Endodermal cell (in vitro differentiated cells): Measurements from ENCODE around the gene HPSE2. TPM values are rescaled to one million over a fixed set of nuclear protein-coding genes. Genes with fewer than 3 reads are reported as not detected.

Experiments
- DNase-seq: peaks from one replicate; pipeline ENCODE4 v3.0.0-alpha.2; 2017
- H3K27ac ChIP-seq: 2 replicates; pipeline ENCODE4 v1.5.1; 2013; ENCODE audit warnings: mild to moderate bottlenecking, low read depth, low read length, moderate library complexity
- H3K27me3 ChIP-seq: 2 replicates; pipeline ENCODE4 v1.6.1; 2013; ENCODE audit warnings: mild to moderate bottlenecking, low read length, moderate library complexity; ENCODE audit not compliant: insufficient read depth, control insufficient read depth, poor library complexity, severe bottlenecking
- H3K36me3 ChIP-seq: 2 replicates; pipeline ENCODE4 v1.7.0; 2013; ENCODE audit warnings: mild to moderate bottlenecking, low read length, moderate library complexity; ENCODE audit not compliant: control insufficient read depth, insufficient read depth
- H3K4me1 ChIP-seq: one replicate; pipeline ENCODE4 v1.7.0; 2013; ENCODE audit warnings: low read length; ENCODE audit not compliant: control insufficient read depth, insufficient read depth
- H3K4me3 ChIP-seq: 2 replicates; pipeline ENCODE4 v1.5.1; 2013; ENCODE audit warnings: mild to moderate bottlenecking, low read length, moderate library complexity
- H3K9ac ChIP-seq: 2 replicates; pipeline ENCODE4 v1.6.1; 2013; ENCODE audit warnings: mild to moderate bottlenecking, low read length, moderate library complexity; ENCODE audit not compliant: poor library complexity, severe bottlenecking; ENCODE audit errors: extremely low read depth
- H3K9me3 ChIP-seq: 2 replicates; pipeline ENCODE4 v1.6.1; 2013; ENCODE audit warnings: mild to moderate bottlenecking, low read length, moderate library complexity; ENCODE audit not compliant: control insufficient read depth
- H3K27ac Mint-ChIP-seq: 2 replicates; pipeline ENCODE4 v1.8.0; 2020; ENCODE audit warnings: mixed read lengths
- H3K27me3 Mint-ChIP-seq: 2 replicates; pipeline ENCODE4 v1.8.0; 2021; ENCODE audit warnings: mild to moderate bottlenecking, mixed read lengths; ENCODE audit not compliant: insufficient read depth
- H3K36me3 Mint-ChIP-seq: 2 replicates; pipeline ENCODE4 v1.8.0; 2020; ENCODE audit warnings: low read depth, mixed read lengths
- H3K4me1 Mint-ChIP-seq: 2 replicates; pipeline ENCODE4 v1.8.0; 2020; ENCODE audit warnings: mixed read lengths
- H3K4me3 Mint-ChIP-seq: 2 replicates; pipeline ENCODE4 v1.8.0; 2020; ENCODE audit warnings: mild to moderate bottlenecking, moderate library complexity, mixed read lengths
- H3K9me3 Mint-ChIP-seq: 2 replicates; pipeline ENCODE4 v1.8.0; 2020; ENCODE audit warnings: mild to moderate bottlenecking, mixed read lengths
- WGBS, 2 experiments: methylation state at CpG; one replicate each; pipeline versions ENCODE4 v1.1.5 to v1.1.7; 2013; ENCODE audit warnings: missing lambda C conversion rate in 2 of 2, mixed read lengths in 1 of 2; ENCODE audit not compliant: insufficient coverage in 1 of 2, insufficient read length in 1 of 2; 5-methylcytosine and 5-hydroxymethylcytosine counted together
- total RNA-seq, 2 donors: library from RNA; stranded (reverse); fragmentation: NEBNext Ultra II Directional in 1 of 2; extraction: Animal tissue kit (Norgen Biotek cat#: 25700) in 1 of 2; gene quantifications; 2 replicates in 1 of 2; 3 replicates in 1 of 2; pipeline ENCODE4 v1.2.1, GENCODE V29; 2021
- TF ChIP-seq, protein P1 (sequence below): fragments of 200-600 bp; sonication (generic); conservative IDR thresholded peaks from 2 replicates; pipeline ENCODE4 v1.5.0; 2021; ENCODE audit warnings: antibody characterized with exemption, mild to moderate bottlenecking

HPSE2 gene
- total RNA-seq, 2 donors from 2014 or later: 0.07 to 0.11 TPM

DNA sequence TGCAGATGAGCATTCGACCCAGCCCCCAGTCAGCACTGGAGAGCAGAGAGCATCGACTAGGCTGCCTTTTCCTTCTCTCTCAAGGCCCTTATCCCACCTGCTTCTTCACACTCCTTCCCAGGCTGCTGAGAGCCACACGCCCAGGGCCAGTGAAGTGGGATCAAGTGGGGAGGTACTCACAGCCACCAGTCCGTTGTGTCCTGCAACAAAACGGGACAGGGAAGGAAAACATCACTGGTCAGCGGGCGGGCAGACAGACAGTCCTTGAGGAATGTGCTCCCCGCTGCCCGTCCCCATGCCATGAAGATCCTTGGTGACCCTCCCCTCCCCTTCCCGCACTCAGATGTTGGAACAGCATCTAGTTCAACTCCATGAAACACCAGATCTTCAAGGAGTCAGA, 824.9 kb downstream of the HPSE2 start:
- H3K9me3 Mint-ChIP-seq: no peaks in the 10 kb centered on the region

DNA sequence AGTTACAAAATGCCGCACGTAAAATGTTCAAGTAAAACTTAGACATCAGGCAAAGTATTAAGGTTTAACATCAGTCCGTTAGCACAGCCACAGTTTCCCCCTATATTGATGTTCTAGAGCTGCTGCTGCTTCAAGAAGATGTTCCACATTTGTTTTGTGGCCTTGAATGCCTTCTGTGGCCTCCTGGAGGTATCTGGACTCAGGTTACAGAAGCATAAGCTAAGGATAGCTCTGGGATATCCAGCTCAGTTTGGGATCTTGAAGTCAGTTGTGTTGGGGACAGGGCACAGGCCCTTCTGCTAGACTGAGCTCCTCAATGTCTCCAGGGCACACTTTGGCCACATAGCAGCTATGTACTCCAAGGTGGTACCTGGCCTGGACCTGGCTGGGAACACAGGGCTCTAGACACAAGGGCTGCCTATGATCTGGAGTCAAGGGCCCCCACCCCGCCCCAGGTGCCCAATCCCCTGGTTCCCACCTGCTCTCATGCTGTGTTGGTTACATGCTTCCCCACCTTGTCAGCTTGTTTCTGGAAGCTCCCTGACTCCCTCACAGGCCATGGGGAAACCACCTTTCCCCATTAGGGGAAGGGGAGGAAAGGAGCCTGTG, 825.4 kb downstream of the HPSE2 start:
- DNase-seq: no peak
- no peaks in the 10 kb centered on the region for H3K27me3 Mint-ChIP-seq
- Histone ChIP-seq H3K27me3 (no peaks in the 10 kb centered on the region), H3K4me1 (no peaks in the 10 kb centered on the region), H3K27ac (no peak overlapping the region), H3K9ac (no peak overlapping the region), H3K4me3 (no peak overlapping the region), H3K9me3 (no peaks in the 10 kb centered on the region), H3K36me3 (no peaks in the 10 kb centered on the region)
- H3K4me3 Mint-ChIP-seq: no peak overlapping the region
- no peaks in the 10 kb centered on the region for H3K36me3 Mint-ChIP-seq
- TF ChIP-seq, protein P1, sequence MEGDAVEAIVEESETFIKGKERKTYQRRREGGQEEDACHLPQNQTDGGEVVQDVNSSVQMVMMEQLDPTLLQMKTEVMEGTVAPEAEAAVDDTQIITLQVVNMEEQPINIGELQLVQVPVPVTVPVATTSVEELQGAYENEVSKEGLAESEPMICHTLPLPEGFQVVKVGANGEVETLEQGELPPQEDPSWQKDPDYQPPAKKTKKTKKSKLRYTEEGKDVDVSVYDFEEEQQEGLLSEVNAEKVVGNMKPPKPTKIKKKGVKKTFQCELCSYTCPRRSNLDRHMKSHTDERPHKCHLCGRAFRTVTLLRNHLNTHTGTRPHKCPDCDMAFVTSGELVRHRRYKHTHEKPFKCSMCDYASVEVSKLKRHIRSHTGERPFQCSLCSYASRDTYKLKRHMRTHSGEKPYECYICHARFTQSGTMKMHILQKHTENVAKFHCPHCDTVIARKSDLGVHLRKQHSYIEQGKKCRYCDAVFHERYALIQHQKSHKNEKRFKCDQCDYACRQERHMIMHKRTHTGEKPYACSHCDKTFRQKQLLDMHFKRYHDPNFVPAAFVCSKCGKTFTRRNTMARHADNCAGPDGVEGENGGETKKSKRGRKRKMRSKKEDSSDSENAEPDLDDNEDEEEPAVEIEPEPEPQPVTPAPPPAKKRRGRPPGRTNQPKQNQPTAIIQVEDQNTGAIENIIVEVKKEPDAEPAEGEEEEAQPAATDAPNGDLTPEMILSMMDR: no peak
- H3K4me1 Mint-ChIP-seq: peaks cover 5% of the 10 kb centered on the region
- WGBS, 2 experiments: 85 to 87% methylated on average over 3 to 4 of the region's 4 CpGs
- no peak overlapping the region for H3K27ac Mint-ChIP-seq
- H3K9me3 Mint-ChIP-seq: no peaks in the 10 kb centered on the region

More for the DNA sequence above, 824.9 kb downstream of the HPSE2 start:
- TF ChIP-seq, protein P1: no peak
- DNase-seq: no peak
- Mint-ChIP-seq H3K36me3 (no peaks in the 10 kb centered on the region), H3K4me3 (no peak overlapping the region), H3K27me3 (no peaks in the 10 kb centered on the region), H3K27ac (no peak overlapping the region), H3K4me1 (peaks cover 5% of the 10 kb centered on the region)
- no peaks in the 10 kb centered on the region for H3K4me1 ChIP-seq
- WGBS, 2 experiments: 80 to 85% methylated on average over 3 to 10 of the region's 10 CpGs
- H3K4me3 ChIP-seq: no peak overlapping the region
- H3K27ac ChIP-seq: no peak overlapping the region
- no peaks in the 10 kb centered on the region for H3K27me3 ChIP-seq
- H3K9me3 ChIP-seq: no peaks in the 10 kb centered on the region
- H3K36me3 ChIP-seq: no peaks in the 10 kb centered on the region
- H3K9ac ChIP-seq: no peak overlapping the region

DNA sequence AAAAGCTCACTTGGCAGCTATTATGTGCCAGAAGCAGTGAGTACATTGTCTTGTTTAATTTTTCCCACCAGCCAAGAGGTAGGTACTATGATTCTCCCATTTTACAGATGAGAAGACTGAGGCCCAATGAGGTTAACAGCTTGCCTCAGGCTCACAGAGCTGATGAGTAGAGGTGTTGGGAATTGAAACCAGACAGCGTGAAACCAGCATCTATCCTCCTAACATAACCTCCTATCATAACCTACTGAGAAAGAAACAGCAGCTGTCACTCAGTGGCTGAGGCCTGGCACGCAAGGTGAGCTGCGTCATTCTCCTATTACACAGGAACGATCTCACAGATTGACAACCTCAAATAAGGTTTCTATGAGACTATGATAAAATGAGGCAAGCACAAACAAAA, 826.9 kb downstream of the HPSE2 start:
- no peaks in the 10 kb centered on the region for H3K9me3 Mint-ChIP-seq
- no peak overlapping the region for H3K27ac ChIP-seq
- H3K27ac Mint-ChIP-seq: no peak overlapping the region

More for the DNA sequence above, 826.9 kb downstream of the HPSE2 start:
- Histone ChIP-seq H3K9ac (no peak overlapping the region), H3K4me3 (no peak overlapping the region), H3K27me3 (no peaks in the 10 kb centered on the region), H3K4me1 (no peaks in the 10 kb centered on the region), H3K9me3 (no peaks in the 10 kb centered on the region), H3K36me3 (no peaks in the 10 kb centered on the region)
- no peak overlapping the region for H3K4me3 Mint-ChIP-seq
- H3K4me1 Mint-ChIP-seq: no peaks in the 10 kb centered on the region
- H3K27me3 Mint-ChIP-seq: no peaks in the 10 kb centered on the region
- WGBS, 2 experiments: 92 to 93% methylated on average over 2 to 4 of the region's 4 CpGs
- TF ChIP-seq, protein P1: no peak
- DNase-seq: no peak
- H3K36me3 Mint-ChIP-seq: no peaks in the 10 kb centered on the region
